Hepatocyte (in vitro differentiated cells): ENCODE data around the gene TFDP2. TPM values are rescaled to one million over a fixed set of nuclear protein-coding genes. Genes with fewer than 3 reads are reported as not detected.
"Not testable (repeated sequence)": the region's sequence is repeated elsewhere in the genome, so short reads cannot be mapped to it uniquely, and the experiment has no call there.

Experiments
- DNase-seq: peaks from one replicate; pipeline ENCODE4 v3.0.0-alpha.2; 2016; ENCODE audit warnings: low spot score
- H2AFZ ChIP-seq: fragments of 200-600 bp; sonication (generic); 2 replicates; pipeline ENCODE4 v1.6.0; 2016; ENCODE audit warnings: antibody characterized with exemption, mild to moderate bottlenecking
- H3K27ac ChIP-seq: fragments of 200-600 bp; sonication (generic); 2 replicates; pipeline ENCODE4 v1.5.1; 2016; ENCODE audit warnings: mild to moderate bottlenecking
- H3K27me3 ChIP-seq: fragments of 200-600 bp; sonication (generic); 2 replicates; pipeline ENCODE4 v1.6.1; 2016
- H3K36me3 ChIP-seq: fragments of 200-600 bp; sonication (generic); replicated peaks from 2 replicates; pipeline ENCODE4 v1.5.1; 2016; ENCODE audit warnings: low read depth; ENCODE audit not compliant: insufficient read depth
- H3K4me1 ChIP-seq: fragments of 200-600 bp; sonication (generic); 2 replicates; pipeline ENCODE4 v1.5.1; 2016; ENCODE audit warnings: mild to moderate bottlenecking, moderate library complexity; ENCODE audit not compliant: insufficient read depth
- H3K4me2 ChIP-seq: fragments of 200-600 bp; sonication (generic); 2 replicates; pipeline ENCODE4 v1.6.0; 2016
- H3K4me3 ChIP-seq: fragments of 200-600 bp; sonication (generic); 2 replicates; pipeline ENCODE4 v1.5.1; 2016; ENCODE audit warnings: mild to moderate bottlenecking
- H3K79me2 ChIP-seq: fragments of 200-600 bp; sonication (generic); 2 replicates; pipeline ENCODE4 v1.6.0; 2017; ENCODE audit warnings: mild to moderate bottlenecking
- H3K9me2 ChIP-seq: fragments of 200-600 bp; sonication (generic); replicated peaks from 2 replicates; pipeline ENCODE4 v1.6.0; 2017; ENCODE audit warnings: mild to moderate bottlenecking; ENCODE audit not compliant: insufficient read depth
- H3K9me3 ChIP-seq: fragments of 200-600 bp; sonication (generic); 2 replicates; pipeline ENCODE4 v1.5.1; 2016; ENCODE audit warnings: low read depth, mild to moderate bottlenecking
- H4K20me1 ChIP-seq: fragments of 200-600 bp; sonication (generic); 2 replicates; pipeline ENCODE4 v1.6.0; 2016; ENCODE audit warnings: mild to moderate bottlenecking; ENCODE audit not compliant: insufficient read depth, poor library complexity, severe bottlenecking
- EZH2 ChIP-seq: fragments of 200-600 bp; sonication (generic); IDR thresholded peaks from 2 replicates; pipeline ENCODE4 v1.6.1; 2016; ENCODE audit warnings: antibody characterized with exemption, mild to moderate bottlenecking, borderline replicate concordance
- EZH2phosphoT487 ChIP-seq: fragments of 200-600 bp; sonication (generic); IDR thresholded peaks from one replicate; pipeline ENCODE4 v1.6.1; 2018; ENCODE audit warnings: antibody characterized with exemption, mild to moderate bottlenecking, low read depth, moderate library complexity; ENCODE audit not compliant: unreplicated experiment, severe bottlenecking
- WGBS: methylation state at CpG from one replicate; pipeline ENCODE4 v1.1.6; 2016; ENCODE audit warnings: low lambda C conversion rate; ENCODE audit errors: missing lambda C conversion rate; 5-methylcytosine and 5-hydroxymethylcytosine counted together
- polyA plus RNA-seq: library from polyadenylated mRNA; unstranded; fragments of >200 nt; fragmentation: Nextera tagmentation; extraction: Ambion mirVana; gene quantifications from 2 replicates; pipeline ENCODE4 v1.2.1, GENCODE V29; 2016
- total RNA-seq: library from RNA; depleted of rRNA; stranded (reverse); fragments of >200 nt; gene quantifications from 2 replicates; pipeline ENCODE4 v1.2.3, GENCODE V29; 2014
- TF ChIP-seq, protein P1 (sequence below): fragments of 200-600 bp; sonication (generic); IDR thresholded peaks from 2 replicates; pipeline ENCODE4 v1.5.1; 2016; ENCODE audit warnings: antibody characterized with exemption, mild to moderate bottlenecking; ENCODE audit not compliant: poor library complexity

TFDP2 gene
- total and polyA plus RNA-seq, 2 experiments from 2014 or later, result 57.6 to 61.6 TPM

- TF ChIP-seq EZH2phosphoT487 (no peak), EZH2 (no peak)
- TF ChIP-seq, protein P1, sequence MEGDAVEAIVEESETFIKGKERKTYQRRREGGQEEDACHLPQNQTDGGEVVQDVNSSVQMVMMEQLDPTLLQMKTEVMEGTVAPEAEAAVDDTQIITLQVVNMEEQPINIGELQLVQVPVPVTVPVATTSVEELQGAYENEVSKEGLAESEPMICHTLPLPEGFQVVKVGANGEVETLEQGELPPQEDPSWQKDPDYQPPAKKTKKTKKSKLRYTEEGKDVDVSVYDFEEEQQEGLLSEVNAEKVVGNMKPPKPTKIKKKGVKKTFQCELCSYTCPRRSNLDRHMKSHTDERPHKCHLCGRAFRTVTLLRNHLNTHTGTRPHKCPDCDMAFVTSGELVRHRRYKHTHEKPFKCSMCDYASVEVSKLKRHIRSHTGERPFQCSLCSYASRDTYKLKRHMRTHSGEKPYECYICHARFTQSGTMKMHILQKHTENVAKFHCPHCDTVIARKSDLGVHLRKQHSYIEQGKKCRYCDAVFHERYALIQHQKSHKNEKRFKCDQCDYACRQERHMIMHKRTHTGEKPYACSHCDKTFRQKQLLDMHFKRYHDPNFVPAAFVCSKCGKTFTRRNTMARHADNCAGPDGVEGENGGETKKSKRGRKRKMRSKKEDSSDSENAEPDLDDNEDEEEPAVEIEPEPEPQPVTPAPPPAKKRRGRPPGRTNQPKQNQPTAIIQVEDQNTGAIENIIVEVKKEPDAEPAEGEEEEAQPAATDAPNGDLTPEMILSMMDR, result no peak
- no peaks in the 10 kb centered on the region for H3K36me3 ChIP-seq
- no peak overlapping the region for H3K4me3 ChIP-seq
- peaks cover 16% of the 10 kb centered on the region for H3K79me2 ChIP-seq
- 82% methylated on average over 3 of the region's 3 CpGs for WGBS
- no peaks in the 10 kb centered on the region for H4K20me1 ChIP-seq
- H3K9me2 ChIP-seq, result no peaks in the 10 kb centered on the region
- H3K9me3 ChIP-seq, result no peaks in the 10 kb centered on the region
- no peak overlapping the region for H2AFZ ChIP-seq
- no peak for DNase-seq
- H3K4me2 ChIP-seq, result no peak overlapping the region
- no peaks in the 10 kb centered on the region for H3K27me3 ChIP-seq
- H3K4me1 ChIP-seq, result peaks cover 8% of the 10 kb centered on the region
- no peak overlapping the region for H3K27ac ChIP-seq
Observed at GRCh38 chr3:142151240-142151639, 1.9 kb upstream of the TFDP2 start.

- TF ChIP-seq, protein P1, result no peak
- no peak for TF ChIP-seq EZH2
- no peak for TF ChIP-seq EZH2phosphoT487
- no peak overlapping the region for H3K27ac ChIP-seq
- H3K9me3 ChIP-seq, result no peaks in the 10 kb centered on the region
- H3K4me1 ChIP-seq, result peaks cover 8% of the 10 kb centered on the region
- no peaks in the 10 kb centered on the region for H3K9me2 ChIP-seq
- no peak overlapping the region for H3K4me3 ChIP-seq
- WGBS, result 96% methylated on average over 13 of the region's 13 CpGs
- no peaks in the 10 kb centered on the region for H3K36me3 ChIP-seq
- no peaks in the 10 kb centered on the region for H4K20me1 ChIP-seq
- no peak for DNase-seq
- H2AFZ ChIP-seq, result no peak overlapping the region
- no peaks in the 10 kb centered on the region for H3K27me3 ChIP-seq
- H3K4me2 ChIP-seq, result no peak overlapping the region
- peaks cover 26% of the 10 kb centered on the region for H3K79me2 ChIP-seq
Observed at GRCh38 chr3:142150271-142150670, 927 bp upstream of the TFDP2 start.

- H3K9me2 ChIP-seq, result no peaks in the 10 kb centered on the region
- no peaks in the 10 kb centered on the region for H3K36me3 ChIP-seq
- TF ChIP-seq EZH2 (no peak), EZH2phosphoT487 (no peak)
- TF ChIP-seq, protein P1, result no peak
- H3K27ac ChIP-seq, result peak overlapping the region; percentile 42
- peaks cover 32% of the 10 kb centered on the region for H3K79me2 ChIP-seq
- no peak for DNase-seq
- H3K4me2 ChIP-seq, result peak overlapping the region; percentile 86
- WGBS, result 8% methylated on average over 13 of the region's 14 CpGs
- peak overlapping the region; percentile 7 for H3K4me3 ChIP-seq
- no peaks in the 10 kb centered on the region for H3K27me3 ChIP-seq
- no peaks in the 10 kb centered on the region for H4K20me1 ChIP-seq
- H3K4me1 ChIP-seq, result peaks cover 8% of the 10 kb centered on the region
- H3K9me3 ChIP-seq, result no peaks in the 10 kb centered on the region
- peak overlapping the region; percentile 89 for H2AFZ ChIP-seq
Observed at GRCh38 chr3:142149673-142149992, 289 bp upstream of the TFDP2 start.

DNA sequence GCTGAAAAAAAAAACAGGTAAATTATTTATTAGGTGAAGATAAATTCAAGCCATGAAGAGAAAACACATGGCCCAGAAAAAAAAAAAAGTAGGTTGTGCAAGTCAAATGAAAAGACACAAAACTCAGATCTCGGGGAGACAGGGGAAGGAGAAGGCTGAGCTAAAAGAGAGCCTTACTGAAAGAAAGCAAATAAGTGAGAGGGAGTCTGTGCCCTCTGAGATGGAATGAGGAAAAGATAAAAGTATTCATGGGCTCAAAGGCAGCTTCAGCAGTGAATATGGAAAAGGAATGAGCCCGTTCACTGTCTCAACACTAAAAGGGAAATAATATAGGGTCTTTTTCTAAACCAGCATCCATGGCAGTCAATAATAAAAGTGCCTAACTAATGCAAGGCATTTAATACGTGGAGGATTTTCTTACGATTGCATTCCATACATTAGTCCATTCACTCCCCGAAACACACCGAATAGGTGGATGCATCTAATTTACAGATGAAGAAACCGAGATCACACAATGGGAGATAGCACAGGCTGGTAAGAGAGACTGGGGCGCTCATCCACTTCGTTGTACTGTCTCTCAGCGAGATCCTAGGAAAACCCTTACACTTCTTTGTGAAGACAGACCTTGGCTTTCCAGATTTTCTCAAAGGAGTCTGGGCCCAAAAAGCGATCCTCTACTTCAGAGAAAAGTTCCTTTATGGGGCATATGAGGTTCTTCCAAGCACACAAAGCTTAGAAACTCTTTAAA, 1.1 kb downstream of the TFDP2 start:
- 4% methylated on average over 11 of the region's 11 CpGs for WGBS
- peak overlapping the region; percentile 90 for H3K27ac ChIP-seq
- H3K9me2 ChIP-seq, result no peaks in the 10 kb centered on the region
- no peaks in the 10 kb centered on the region for H3K27me3 ChIP-seq
- no peaks in the 10 kb centered on the region for H3K36me3 ChIP-seq
- H4K20me1 ChIP-seq, result no peaks in the 10 kb centered on the region
- peaks cover 46% of the 10 kb centered on the region for H3K79me2 ChIP-seq
- peak overlapping the region; percentile 56 for H2AFZ ChIP-seq
- peak; percentile 13 for DNase-seq
- H3K4me2 ChIP-seq, result peak overlapping the region; percentile 86
- peaks cover 8% of the 10 kb centered on the region for H3K4me1 ChIP-seq
- TF ChIP-seq, protein P1, result no peak
- TF ChIP-seq EZH2, result no peak
- TF ChIP-seq EZH2phosphoT487, result no peak
- no peaks in the 10 kb centered on the region for H3K9me3 ChIP-seq
- H3K4me3 ChIP-seq, result peak overlapping the region; percentile 62

GRCh38 chr3:142144587-142144986, 4.8 kb downstream of the TFDP2 start:
- H2AFZ ChIP-seq, H3K27ac ChIP-seq, H3K4me3 ChIP-seq, H3K36me3 ChIP-seq, H3K27me3 ChIP-seq, DNase-seq, H3K4me1 ChIP-seq, H3K9me2 ChIP-seq, H4K20me1 ChIP-seq, H3K4me2 ChIP-seq, H3K9me3 ChIP-seq: not testable (repeated sequence)
- H3K79me2 ChIP-seq, result peaks cover 67% of the 10 kb centered on the region
- 68% methylated on average over 5 of the region's 5 CpGs for WGBS
